Femur (tissue), 1 donor: ENCODE results near the gene SFTPA2.
"Not testable (repeated sequence)": the region's sequence is repeated elsewhere in the genome, so short reads cannot be mapped to it uniquely, and the experiment has no call there.

Experiments used
- DNase-seq: peaks from one replicate; pipeline ENCODE4 v3.0.0-alpha.2; 2017

The SFTPA2 gene

GRCh38 chr10:79560160-79560709 is at the start of gene SFTPA2:
Gene SFTPA2 (minus strand): TSS chr10:79560407. CDS start chr10:79559483, 924 bp downstream.
- DNase-seq, result no peak

- no peak for DNase-seq
Observed at GRCh38 chr10:79608505-79609375, 48.5 kb upstream of the SFTPA2 start.

DNA sequence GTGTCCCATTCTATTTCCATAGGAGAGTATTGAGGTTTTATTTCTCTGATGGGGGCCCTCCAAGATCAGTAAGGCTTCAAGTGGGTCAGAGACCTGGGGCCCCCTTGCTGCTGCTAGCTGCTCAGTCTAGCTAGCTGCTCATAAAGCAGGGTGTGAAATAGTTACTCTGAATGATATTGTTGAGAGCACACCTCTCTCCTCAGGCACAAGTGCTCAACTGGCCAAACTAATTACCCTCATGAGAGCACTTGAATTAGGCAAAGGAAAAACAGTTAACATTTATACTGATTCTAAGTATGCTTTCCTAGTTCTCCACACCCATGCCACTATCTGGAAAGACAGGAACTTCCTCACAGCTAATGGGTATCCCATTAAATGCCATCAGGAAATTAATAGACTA is 45.1 kb upstream of the SFTPA2 start:
- no peak for DNase-seq

DNA sequence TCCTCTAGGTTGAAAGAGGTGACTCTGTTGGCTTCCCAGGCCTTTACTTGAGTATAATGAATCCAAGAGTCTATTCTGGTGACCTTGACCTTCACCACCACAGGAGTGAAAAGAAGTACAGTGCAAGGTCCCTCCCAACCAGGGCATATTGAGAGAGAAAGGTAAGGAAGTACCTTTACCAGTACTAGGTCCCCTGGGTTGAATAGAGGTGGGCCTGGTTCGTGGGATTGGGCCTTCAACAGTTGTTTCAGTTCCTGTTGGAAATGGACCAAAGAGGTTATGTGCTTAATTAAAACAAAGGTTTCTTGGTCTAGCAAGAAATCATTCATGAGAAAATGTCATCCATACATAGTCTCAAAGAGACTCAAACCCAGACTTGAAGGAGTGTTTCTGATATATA is 44.1 kb upstream of the SFTPA2 start:
- no peak for DNase-seq

DNA sequence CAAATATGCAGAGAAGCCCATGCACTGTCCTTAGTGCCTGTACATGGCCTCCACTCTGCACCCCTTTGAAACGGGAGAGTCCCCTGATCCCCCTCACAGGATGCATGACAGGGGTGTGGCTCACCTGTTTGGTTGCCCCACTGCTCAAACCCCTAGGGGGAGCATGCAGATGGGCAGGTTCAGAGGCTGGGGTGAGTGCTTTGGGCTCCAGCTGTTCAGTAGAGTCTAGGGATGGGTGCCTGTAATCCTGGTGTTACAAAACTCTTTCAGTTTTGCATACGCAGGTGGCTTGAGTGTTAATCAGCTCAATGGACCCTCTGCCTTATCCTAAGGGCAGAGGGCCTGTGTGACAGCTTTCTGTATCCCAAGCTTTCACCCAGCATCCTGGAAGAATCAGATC is 42.7 kb upstream of the SFTPA2 start:
- no peak for DNase-seq

GRCh38 chr10:79601939-79602338 is 41.7 kb upstream of the SFTPA2 start:
- DNase-seq, result no peak

DNA sequence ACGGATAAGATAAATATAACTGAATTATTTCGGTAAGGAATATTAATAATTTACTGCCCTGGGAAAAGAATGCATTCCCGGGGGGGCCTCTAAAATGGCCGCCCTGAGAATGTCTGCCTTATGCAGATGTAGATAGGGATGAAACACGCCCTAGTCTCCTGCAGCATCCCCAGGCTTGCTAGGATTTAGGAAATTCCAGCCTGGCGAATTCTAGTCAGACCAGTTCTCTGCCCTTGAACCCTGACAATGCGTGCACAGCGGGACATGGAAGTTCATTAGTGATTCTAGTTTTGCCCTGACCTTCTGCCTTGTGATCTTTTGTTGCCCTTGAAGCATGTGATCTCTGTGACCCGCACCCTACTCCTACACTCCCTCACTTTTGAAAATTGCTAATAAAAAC is 39.4 kb upstream of the SFTPA2 start:
- not testable (repeated sequence) for DNase-seq

GRCh38 chr10:79595510-79595909 is 35.3 kb upstream of the SFTPA2 start:
- DNase-seq, result no peak

DNA sequence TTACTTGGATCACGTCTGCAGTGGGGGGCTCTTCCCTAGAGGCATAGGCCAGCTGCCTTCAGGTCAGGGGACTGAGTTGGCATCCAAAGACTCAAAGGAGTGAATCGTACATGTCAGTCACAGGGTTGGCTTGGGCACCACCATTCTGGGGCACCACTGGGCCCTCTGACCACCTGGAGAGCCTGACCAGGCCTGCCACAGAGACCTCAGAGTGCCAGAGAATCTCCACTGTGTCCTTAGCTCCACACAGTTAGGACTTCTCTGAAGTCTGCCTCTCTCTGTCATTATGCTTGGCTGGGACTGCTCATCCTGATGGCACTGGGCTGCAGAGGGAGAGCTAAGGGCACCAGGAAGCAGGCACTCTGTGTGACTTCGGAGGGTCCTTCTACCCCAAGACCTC is 34.4 kb upstream of the SFTPA2 start:
- not testable (repeated sequence) for DNase-seq

GRCh38 chr10:79593377-79593776 is 33.2 kb upstream of the SFTPA2 start:
- DNase-seq, result no peak

DNA sequence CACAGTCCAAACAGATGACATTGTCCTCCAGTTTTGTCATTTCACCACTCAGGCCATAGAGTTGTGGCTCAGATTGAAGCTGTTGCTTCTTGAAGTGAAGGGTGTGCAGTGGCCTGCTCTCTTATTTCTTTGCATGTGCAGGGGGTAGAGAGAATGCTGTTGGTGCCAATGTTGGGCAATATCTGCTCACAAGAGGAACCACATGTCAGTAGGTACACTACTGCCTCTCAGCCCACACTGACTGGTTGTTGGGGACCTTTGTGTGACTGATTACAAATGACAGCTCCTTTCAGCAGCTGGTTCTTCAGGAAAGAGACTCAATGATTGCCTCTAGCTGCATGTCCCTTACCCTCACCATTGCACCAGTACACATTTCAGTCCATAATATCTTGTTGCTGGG is 28.6 kb upstream of the SFTPA2 start:
- DNase-seq, result no peak

- no peak for DNase-seq
Observed at GRCh38 chr10:79586933-79587332, 26.7 kb upstream of the SFTPA2 start.

DNA sequence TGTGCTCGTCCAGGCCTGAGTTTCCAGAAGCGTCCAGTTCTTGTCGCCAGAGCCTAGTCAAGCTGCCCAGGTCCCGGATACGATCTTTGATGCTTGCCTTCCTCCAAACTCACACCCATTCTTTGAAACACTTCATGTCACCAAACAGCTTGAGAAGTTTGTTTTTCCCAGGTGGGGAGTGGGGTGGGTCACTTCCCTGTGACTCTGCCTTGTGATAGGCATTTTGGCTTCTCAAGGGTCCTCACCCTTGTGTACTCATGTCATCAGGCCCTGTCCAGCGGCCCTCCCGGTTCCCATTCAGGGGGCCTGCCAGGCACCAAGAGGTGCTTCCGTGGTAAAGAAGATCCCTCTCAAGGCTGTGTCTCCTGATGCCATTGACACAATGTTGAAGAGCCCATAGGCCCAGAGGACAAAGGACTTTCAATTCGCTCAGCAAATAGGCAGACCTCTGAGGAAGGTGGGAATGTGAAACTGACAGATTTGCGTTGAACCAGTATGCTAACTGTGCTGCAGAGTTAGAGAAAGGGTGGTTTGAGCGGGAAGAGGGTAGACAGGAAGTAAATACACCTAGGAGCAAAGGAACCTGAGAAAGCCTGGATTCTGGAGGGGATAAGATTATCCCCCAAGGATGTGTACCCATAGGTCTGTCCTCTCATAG is 25.8 kb upstream of the SFTPA2 start:
- DNase-seq, result no peak

DNA sequence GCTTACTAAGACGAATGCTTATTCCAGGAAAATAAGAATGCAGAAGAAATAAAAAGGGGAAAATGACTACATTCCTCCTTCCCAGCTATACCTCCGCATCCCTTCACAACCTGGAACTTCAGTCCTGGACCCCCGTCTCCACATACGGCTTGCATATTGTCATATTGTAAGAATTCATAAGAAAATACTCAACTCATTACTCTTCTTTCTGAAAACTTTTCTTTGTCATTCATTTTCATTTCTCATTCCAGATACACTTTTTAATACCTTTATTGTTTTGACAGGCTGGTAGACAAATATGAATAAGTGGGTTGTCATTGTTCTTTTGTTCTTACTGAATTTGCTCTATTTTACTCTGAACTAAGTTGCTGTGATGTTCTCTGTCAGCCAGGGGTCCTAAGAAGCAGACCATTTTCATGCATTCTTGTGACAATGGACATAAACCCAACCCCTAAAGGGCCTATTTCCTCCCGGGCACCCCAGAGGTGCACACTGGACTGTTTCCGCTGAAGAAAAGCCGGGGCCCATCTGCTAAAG is 23.3 kb upstream of the SFTPA2 start:
- DNase-seq, result no peak

DNA sequence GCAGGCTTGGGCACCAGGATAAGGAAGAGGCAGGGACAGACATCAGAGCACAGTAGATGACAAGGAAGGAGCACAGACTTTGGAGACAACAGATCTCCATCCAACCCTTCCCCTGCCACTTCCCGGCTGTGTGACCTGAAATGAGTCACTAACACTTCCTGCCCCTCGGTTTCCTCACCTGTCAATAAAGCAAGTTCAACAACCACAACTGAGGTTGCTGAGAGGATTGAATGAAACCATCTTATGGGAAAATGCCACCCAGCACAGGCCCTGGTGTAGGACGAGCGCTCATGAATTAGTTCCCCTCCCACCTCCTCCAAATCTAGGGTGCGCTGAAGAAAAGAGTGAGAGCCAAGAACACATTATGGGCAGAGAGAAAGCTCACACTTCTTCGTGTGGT is 22.7 kb upstream of the SFTPA2 start:
- DNase-seq, result not testable (repeated sequence)

- DNase-seq, result no peak
Observed at GRCh38 chr10:79582096-79582495, 21.9 kb upstream of the SFTPA2 start.

- DNase-seq, result no peak
Observed at GRCh38 chr10:79581044-79581443, 20.8 kb upstream of the SFTPA2 start.

GRCh38 chr10:79579361-79579760 is 19.2 kb upstream of the SFTPA2 start:
- DNase-seq, result no peak

GRCh38 chr10:79570624-79571023 is 10.4 kb upstream of the SFTPA2 start:
- DNase-seq, result not testable (repeated sequence)

- no peak for DNase-seq
Observed at GRCh38 chr10:79563426-79563825, 3.2 kb upstream of the SFTPA2 start.

- peak; percentile 71 for DNase-seq
Observed at GRCh38 chr10:79562135-79562756, 2.0 kb upstream of the SFTPA2 start.

- no peak for DNase-seq
Observed at GRCh38 chr10:79561257-79561656, 1.1 kb upstream of the SFTPA2 start.

GRCh38 chr10:79559726-79560125 is 481 bp downstream of the SFTPA2 start:
- no peak for DNase-seq
